ENCODE results near the gene SLC36A1.

DNA sequence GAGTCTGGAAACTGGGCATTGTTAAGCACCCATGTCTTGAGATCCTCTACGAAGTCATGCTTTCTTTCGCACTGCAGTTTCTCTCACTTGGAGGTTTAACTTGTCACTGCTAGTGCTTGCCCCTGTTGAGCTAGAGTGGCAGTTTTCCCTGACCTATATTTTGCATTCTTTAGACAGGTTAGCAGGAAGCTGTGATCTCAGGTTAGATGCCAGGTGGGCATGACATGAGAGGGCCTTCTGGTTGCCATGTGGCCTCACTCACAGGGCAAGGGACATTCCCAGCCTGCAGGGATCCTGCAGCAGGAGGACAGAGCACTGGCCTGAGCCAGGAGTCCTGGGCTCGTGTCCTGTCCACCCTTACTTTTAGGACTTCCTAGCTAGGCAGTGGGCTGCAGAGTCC, 28.6 kb downstream of the SLC36A1 start:
- TF ChIP-seq, protein P1, sequence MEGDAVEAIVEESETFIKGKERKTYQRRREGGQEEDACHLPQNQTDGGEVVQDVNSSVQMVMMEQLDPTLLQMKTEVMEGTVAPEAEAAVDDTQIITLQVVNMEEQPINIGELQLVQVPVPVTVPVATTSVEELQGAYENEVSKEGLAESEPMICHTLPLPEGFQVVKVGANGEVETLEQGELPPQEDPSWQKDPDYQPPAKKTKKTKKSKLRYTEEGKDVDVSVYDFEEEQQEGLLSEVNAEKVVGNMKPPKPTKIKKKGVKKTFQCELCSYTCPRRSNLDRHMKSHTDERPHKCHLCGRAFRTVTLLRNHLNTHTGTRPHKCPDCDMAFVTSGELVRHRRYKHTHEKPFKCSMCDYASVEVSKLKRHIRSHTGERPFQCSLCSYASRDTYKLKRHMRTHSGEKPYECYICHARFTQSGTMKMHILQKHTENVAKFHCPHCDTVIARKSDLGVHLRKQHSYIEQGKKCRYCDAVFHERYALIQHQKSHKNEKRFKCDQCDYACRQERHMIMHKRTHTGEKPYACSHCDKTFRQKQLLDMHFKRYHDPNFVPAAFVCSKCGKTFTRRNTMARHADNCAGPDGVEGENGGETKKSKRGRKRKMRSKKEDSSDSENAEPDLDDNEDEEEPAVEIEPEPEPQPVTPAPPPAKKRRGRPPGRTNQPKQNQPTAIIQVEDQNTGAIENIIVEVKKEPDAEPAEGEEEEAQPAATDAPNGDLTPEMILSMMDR (IDR thresholded peaks at IDR 0.05): no peak
- TF ChIP-seq POLR2A (IDR thresholded peaks at IDR 0.05) (no peak), POLR2AphosphoS5 (IDR thresholded peaks at IDR 0.05) (no peak), EP300 (IDR thresholded peaks at IDR 0.05) (no peak)
